Prostate gland (tissue), 2 donors: Measurements from ENCODE around the gene SKOR1.

ENCODE experiments used
- POLR2A ChIP-seq: fragments of 450-650 bp; IDR thresholded peaks from one replicate; pipeline ENCODE4 v1.6.1; 2016; ENCODE audit warnings: antibody characterized with exemption, mild to moderate bottlenecking
- TF ChIP-seq, protein P1 (sequence below), 4 experiments: fragments of 200-600 bp in 2 of 4; fragments of 450-650 bp in 2 of 4; sonication (generic) in 2 of 4; IDR thresholded peaks; 1 replicate in 3 of 4; 2 replicates in 1 of 4; pipeline ENCODE4 v1.5.1; 2016 to 2019; ENCODE audit warnings: antibody characterized with exemption in 4 of 4, mild to moderate bottlenecking in 2 of 4, moderate library complexity in 2 of 4

DNA sequence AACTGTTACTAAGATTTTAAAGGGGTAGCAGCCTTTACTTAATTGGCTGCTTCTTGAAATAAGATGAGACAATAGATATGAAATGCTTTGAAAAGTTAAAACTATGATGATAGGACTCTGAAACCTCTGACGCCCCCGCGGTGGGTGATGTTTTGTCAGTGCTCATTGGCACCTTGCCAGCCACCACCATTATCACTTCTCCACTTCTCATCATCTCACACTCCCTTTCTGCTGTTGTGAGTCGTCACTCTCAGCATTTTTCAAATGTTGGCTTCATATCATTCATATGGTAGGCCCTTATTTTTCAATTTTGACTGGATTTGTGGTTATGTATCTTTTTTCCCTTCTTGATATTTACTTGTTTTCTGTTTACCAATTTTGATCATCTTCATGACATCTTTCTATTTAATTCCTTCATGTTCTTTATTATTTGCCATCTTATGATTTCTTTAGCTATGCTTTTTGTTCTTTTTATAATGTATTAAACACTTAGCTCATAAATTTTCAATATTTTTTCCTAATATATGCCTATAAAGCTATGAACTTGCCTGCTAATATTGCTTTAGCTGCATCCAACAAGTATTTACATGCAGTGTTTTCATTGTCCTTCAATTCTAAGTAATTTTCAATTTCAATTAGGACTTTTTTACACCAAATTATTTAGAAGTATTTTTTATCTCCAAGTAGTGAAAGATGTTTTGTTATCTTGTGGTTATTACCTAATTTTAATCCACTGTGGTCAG is 30.3 kb upstream of the SKOR1 start:
- TF ChIP-seq, protein P1, sequence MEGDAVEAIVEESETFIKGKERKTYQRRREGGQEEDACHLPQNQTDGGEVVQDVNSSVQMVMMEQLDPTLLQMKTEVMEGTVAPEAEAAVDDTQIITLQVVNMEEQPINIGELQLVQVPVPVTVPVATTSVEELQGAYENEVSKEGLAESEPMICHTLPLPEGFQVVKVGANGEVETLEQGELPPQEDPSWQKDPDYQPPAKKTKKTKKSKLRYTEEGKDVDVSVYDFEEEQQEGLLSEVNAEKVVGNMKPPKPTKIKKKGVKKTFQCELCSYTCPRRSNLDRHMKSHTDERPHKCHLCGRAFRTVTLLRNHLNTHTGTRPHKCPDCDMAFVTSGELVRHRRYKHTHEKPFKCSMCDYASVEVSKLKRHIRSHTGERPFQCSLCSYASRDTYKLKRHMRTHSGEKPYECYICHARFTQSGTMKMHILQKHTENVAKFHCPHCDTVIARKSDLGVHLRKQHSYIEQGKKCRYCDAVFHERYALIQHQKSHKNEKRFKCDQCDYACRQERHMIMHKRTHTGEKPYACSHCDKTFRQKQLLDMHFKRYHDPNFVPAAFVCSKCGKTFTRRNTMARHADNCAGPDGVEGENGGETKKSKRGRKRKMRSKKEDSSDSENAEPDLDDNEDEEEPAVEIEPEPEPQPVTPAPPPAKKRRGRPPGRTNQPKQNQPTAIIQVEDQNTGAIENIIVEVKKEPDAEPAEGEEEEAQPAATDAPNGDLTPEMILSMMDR (IDR thresholded peaks at IDR 0.05) = no peak
- TF ChIP-seq POLR2A = no peak
